COLO829 (cell line): ENCODE results near the gene PSRC1.

ENCODE experiments used
- DNase-seq: peaks from one replicate; pipeline ENCODE4 v3.0.0; 2012; ENCODE audit warnings: low spot score

PSRC1 gene

GRCh38 chr1:109271458-109271857, 11.5 kb downstream of the PSRC1 start:
- no peak for DNase-seq

DNA sequence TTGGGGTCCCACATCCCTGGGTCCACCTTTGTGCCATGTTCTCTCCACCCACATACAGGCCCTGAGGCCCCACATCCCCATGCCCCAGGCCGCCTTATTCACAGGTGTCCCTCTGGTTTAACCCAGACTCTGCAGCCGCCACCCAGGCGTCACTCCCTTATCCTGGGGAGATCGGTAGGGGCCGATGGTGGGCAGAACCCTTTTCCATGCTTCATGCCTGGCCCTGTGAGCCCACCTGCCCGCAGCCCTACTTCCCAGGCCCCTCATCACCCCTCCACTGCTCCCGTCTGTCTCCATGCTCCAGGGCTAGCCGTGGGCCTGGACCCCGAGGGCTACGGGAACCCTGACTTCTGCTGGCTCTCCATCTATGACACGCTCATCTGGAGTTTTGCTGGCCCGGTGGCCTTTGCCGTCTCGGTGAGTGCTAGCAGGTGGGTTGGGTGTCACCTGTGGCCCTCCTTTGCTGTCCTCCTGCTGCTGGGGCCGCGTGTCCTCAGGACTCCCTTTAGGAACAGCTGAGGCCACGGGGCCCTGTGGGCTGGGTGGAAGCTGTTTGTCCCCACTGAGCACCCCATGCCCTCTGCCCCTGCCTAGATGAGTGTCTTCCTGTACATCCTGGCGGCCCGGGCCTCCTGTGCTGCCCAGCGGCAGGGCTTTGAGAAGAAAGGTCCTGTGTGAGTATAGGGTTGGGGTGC, 12.2 kb downstream of the PSRC1 start:
- no peak for DNase-seq

GRCh38 chr1:109269981-109270622, 12.8 kb downstream of the PSRC1 start:
- no peak for DNase-seq

- no peak for DNase-seq
These were observed 13.5 kb downstream of the PSRC1 start for GRCh38 chr1:109269212-109269980.

GRCh38 chr1:109268431-109269211, 14.3 kb downstream of the PSRC1 start:
- DNase-seq = no peak

DNA sequence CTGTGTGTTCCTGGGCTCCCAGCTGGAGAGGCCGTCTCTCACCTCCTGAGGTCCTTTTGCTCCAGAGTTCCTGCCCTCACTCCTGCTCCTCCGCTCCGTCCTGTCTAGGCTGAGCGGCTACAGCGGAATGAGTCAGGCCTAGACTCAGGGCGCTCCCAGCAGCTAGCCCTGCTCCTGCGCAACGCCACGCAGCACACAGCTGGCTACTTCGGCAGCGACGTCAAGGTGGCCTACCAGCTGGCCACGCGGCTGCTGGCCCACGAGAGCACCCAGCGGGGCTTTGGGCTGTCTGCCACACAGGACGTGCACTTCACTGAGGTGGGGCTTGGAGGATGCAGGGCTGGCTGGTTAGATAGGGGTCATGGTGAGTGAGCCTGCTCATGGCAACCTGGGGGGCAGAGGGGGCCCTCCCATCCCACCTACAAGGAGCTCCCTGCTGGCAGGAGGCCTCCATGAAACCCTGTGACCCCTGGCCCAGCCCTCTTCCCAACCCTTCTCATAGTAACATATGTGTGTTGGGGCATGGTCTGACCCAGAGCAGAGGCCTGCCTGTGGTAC, 15.1 kb downstream of the PSRC1 start:
- no peak for DNase-seq

DNA sequence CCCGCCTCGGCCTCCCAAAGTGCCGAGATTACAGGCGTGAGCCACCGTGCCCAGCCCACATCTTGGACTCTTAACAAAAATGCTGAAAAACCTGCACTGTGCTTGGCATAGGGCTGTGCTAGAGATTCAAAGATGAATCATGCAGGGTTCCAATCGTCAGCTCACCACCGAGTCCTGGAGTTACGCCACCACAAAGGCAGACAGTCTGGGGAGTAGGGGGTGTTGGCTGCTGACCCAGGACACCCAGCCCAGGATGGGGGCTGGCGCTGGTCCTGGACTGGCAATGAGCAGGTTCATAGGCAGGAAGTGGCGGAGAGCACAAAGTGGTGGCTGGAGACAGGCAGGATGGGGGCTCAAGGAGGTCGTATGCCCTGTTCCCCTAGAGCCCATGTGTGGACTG, 16.0 kb downstream of the PSRC1 start:
- no peak for DNase-seq

- no peak for DNase-seq
These were observed 17.1 kb downstream of the PSRC1 start for GRCh38 chr1:109265741-109266330.

DNA sequence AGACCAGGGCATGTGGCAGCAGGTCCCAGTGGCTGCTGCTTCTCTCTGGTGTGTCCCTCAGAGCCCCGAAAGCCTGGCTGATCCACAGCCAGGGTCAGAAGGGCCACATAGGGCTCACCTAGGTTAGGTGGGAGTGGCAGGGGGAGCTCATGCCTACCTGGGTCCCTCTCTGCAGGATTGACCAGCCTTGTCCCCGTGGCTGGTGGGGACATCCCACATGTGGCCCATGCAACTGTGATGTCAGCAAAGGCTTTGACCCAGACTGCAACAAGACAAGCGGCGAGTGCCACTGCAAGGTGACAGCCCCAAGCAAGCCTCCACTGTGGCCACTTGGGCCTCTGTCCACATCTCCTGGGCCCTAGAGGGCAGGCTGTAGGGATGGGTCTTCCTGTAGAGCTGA, 17.9 kb downstream of the PSRC1 start:
- DNase-seq = no peak

DNA sequence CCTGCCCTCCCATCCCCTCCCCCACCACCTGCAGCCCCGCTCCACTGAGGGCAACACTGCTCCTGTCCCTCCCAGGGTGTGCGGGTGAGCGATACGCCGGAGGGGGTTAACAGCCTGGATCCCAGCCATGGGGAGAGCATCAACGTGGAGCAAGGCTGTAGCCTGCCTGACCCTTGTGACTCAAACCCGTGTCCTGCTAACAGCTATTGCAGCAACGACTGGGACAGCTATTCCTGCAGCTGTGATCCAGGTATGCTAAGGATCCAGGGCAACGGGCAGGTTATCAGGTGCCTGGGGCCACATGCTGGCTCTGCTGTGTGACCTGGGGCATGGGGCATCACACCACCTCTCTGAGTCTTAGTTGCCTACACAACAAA, 18.6 kb downstream of the PSRC1 start:
- no peak for DNase-seq

GRCh38 chr1:109263597-109264378, 19.2 kb downstream of the PSRC1 start:
- DNase-seq = peak; percentile 66

GRCh38 chr1:109263234-109263596, 19.7 kb downstream of the PSRC1 start:
- no peak for DNase-seq

DNA sequence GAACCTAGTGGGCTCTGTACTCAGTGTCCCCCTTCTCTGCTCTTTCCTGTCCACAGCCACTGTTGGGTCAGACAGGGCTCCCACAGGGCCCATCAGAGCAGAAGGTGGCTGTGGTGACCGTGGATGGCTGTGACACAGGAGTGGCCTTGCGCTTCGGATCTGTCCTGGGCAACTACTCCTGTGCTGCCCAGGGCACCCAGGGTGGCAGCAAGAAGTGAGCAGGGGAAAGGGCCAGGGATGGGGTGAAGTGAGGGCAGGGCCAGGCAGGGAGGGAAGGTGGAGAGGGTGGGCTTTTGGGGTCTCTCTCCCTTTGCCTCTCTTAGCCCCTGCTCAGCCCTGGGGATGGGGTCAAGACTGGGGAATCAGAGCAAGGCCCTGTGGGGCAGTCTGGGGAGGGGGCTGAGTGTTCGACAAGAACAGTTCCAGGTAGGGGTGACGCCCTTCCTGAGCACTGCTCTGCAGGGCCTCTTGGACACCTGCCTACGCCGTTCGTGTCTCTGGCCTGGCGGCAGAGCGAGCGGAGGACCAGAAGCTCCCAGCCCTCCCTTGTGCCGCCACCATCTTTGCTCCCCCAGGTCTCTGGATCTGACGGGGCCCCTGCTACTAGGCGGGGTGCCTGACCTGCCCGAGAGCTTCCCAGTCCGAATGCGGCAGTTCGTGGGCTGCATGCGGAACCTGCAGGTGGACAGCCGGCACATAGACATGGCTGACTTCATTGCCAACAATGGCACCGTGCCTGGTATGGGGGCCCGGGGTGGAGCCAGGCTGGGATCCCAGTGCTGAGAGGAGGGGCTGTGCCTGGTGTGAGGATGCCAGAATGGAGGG, 20.5 kb downstream of the PSRC1 start:
- DNase-seq = no peak

DNA sequence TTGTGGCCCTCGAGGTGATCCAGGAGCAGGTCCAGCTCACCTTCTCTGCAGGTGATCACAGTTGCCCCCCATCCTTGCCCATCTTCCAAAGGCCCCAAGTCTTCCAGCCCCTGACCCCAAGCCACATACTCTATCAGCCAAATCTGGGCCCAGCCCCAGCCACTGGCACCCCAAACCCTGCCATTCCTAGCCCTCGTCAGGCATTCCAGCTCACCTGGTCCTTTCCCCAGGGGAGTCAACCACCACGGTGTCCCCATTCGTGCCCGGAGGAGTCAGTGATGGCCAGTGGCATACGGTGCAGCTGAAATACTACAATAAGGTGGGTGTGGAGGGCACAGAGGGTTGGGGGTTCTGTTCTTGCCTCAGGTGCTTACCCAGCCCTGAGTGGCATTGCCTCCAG, 21.4 kb downstream of the PSRC1 start:
- no peak for DNase-seq

- DNase-seq = no peak
These were observed 21.9 kb downstream of the PSRC1 start for GRCh38 chr1:109261006-109261405.

GRCh38 chr1:109259674-109260557, 23.0 kb downstream of the PSRC1 start:
- DNase-seq = no peak

DNA sequence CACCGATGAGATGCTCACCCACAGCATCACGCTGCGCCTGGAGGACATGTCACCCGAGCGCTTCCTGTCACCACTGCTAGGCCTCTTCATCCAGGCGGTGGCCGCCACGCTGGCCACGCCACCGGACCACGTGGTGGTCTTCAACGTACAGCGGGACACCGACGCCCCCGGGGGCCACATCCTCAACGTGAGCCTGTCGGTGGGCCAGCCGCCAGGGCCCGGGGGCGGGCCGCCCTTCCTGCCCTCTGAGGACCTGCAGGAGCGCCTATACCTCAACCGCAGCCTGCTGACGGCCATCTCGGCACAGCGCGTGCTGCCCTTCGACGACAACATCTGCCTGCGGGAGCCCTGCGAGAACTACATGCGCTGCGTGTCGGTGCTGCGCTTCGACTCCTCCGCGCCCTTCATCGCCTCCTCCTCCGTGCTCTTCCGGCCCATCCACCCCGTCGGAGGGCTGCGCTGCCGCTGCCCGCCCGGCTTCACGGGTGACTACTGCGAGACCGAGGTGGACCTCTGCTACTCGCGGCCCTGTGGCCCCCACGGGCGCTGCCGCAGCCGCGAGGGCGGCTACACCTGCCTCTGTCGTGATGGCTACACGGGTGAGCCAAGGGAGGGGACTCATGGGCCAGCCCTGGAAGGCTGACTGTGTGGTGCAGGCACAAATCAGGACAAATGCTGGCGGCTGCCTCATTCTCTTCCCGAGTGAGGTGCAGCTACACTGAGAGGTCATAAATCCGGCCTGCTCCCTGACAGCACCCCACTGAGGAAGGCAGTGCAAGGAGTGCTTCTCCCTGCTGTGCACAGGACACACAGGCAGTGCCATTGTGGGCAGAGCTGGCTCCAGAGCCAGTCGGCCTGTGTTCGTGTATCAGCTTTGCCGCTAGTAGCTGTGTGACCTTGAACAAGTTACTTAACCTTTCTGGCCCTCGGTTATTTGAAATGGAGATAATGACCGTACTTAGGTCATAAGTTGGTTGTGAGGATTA, 24.2 kb downstream of the PSRC1 start:
- DNase-seq = no peak
